ENCODE measurements around the gene LSMEM2.

The LSMEM2 gene

DNA sequence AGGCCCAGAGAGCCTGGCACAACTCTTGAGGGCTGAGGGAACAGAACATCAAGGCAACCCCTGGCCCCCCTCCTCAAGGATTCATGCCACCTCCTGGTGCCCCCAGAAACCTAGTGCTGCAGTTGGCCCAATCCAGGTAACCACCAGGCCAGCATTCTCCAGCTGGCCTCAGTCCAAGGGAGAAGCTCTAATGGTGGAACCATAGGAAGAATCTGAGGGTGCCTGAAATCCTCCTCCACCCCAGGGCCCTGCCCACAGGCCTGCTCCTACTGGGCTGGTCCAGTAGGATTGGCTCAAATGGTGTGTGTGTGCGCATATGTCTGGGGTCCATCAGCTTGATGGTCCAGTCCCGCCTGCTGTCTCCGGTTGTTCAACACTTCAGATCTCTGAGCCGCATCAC is 35.9 kb downstream of the LSMEM2 start:
- Histone ChIP-seq H3F3A (ENCODE audit: insufficient read depth) (peaks cover 4% of the 10 kb centered on the region; the same call in 1 of the 2 replicates), H3K79me2 (ENCODE audit: insufficient read depth, low read length) (no peaks in the 10 kb centered on the region), H3K27me3 (ENCODE audit: low read length) (no peaks in the 10 kb centered on the region), H3K9ac (ENCODE audit: low read length) (no peak overlapping the region), H3K4me3 (ENCODE audit: insufficient read depth, low read length, poor library complexity, severe bottlenecking) (no peak overlapping the region), H3K4me2 (ENCODE audit: low read depth, low read length, poor library complexity, severe bottlenecking) (no peak overlapping the region), H4K20me1 (ENCODE audit: low read depth, low read length) (no peaks in the 10 kb centered on the region), H3K9me3 (ENCODE audit: insufficient read depth, low read length) (0 out of 2 replicates have a peak, but pooled peaks cover 1% of the 10 kb centered on the region), H3K9me2 (replicated peaks; ENCODE audit: insufficient read depth, low read length) (no peaks in the 10 kb centered on the region), H2AFZ (ENCODE audit: low read depth, low read length, severe bottlenecking) (no peak overlapping the region), H3K27ac (ENCODE audit: low read depth, low read length) (no peak overlapping the region), H3K36me3 (ENCODE audit: low read length) (no peaks in the 10 kb centered on the region)
- no peak for TF ChIP-seq EZH2phosphoT487 (conservative IDR thresholded peaks at IDR 0.05; ENCODE audit: low read length)
- TF ChIP-seq, protein P1, sequence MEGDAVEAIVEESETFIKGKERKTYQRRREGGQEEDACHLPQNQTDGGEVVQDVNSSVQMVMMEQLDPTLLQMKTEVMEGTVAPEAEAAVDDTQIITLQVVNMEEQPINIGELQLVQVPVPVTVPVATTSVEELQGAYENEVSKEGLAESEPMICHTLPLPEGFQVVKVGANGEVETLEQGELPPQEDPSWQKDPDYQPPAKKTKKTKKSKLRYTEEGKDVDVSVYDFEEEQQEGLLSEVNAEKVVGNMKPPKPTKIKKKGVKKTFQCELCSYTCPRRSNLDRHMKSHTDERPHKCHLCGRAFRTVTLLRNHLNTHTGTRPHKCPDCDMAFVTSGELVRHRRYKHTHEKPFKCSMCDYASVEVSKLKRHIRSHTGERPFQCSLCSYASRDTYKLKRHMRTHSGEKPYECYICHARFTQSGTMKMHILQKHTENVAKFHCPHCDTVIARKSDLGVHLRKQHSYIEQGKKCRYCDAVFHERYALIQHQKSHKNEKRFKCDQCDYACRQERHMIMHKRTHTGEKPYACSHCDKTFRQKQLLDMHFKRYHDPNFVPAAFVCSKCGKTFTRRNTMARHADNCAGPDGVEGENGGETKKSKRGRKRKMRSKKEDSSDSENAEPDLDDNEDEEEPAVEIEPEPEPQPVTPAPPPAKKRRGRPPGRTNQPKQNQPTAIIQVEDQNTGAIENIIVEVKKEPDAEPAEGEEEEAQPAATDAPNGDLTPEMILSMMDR (IDR thresholded peaks at IDR 0.05; ENCODE audit: insufficient read depth, low read length, poor library complexity, severe bottlenecking): no peak

DNA sequence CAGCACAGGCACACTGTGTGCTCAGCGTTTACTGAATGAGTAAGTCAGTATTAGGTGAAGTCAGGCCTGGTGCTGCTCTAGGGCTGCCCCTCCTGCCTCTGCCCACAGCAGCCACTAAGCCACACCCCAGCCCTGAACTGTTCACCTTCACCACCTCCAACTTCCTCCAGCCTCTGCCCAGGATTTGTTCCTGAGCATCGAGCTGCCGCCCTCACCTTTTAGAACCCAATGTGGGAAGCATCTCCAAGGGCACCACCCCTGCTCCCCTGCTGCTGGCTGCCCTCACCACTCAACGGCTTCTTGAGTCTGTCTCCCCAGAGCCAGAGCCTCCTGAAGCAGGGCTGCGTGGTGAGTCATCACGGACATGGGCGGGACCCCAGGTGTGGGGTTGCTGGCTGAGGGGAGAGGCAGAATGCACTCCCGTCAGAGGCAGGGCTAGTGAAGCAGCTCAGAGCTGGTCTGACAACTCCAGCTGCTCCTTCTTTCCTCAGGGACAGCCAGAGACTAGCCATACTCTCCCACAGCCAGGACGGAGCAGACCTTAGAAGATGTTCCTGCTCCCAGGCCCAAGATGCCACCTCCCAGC is 37.9 kb downstream of the LSMEM2 start:
- Histone ChIP-seq H3F3A (ENCODE audit: insufficient read depth) (0 out of 2 replicates have a peak, but pooled peaks cover 3% of the 10 kb centered on the region), H3K9me2 (replicated peaks; ENCODE audit: insufficient read depth, low read length) (no peaks in the 10 kb centered on the region), H3K9ac (ENCODE audit: low read length) (no peak overlapping the region), H3K27me3 (ENCODE audit: low read length) (no peaks in the 10 kb centered on the region), H3K79me2 (ENCODE audit: insufficient read depth, low read length) (no peaks in the 10 kb centered on the region), H3K4me3 (ENCODE audit: insufficient read depth, low read length, poor library complexity, severe bottlenecking) (no peak overlapping the region), H4K20me1 (ENCODE audit: low read depth, low read length) (no peaks in the 10 kb centered on the region), H3K36me3 (ENCODE audit: low read length) (no peaks in the 10 kb centered on the region), H3K27ac (ENCODE audit: low read depth, low read length) (no peak overlapping the region), H2AFZ (ENCODE audit: low read depth, low read length, severe bottlenecking) (no peak overlapping the region), H3K9me3 (ENCODE audit: insufficient read depth, low read length) (no peaks in the 10 kb centered on the region), H3K4me2 (ENCODE audit: low read depth, low read length, poor library complexity, severe bottlenecking) (no peak overlapping the region)
- no peak for TF ChIP-seq EZH2phosphoT487 (conservative IDR thresholded peaks at IDR 0.05; ENCODE audit: low read length)
- TF ChIP-seq, protein P1 (IDR thresholded peaks at IDR 0.05; ENCODE audit: insufficient read depth, low read length, poor library complexity, severe bottlenecking): no peak

DNA sequence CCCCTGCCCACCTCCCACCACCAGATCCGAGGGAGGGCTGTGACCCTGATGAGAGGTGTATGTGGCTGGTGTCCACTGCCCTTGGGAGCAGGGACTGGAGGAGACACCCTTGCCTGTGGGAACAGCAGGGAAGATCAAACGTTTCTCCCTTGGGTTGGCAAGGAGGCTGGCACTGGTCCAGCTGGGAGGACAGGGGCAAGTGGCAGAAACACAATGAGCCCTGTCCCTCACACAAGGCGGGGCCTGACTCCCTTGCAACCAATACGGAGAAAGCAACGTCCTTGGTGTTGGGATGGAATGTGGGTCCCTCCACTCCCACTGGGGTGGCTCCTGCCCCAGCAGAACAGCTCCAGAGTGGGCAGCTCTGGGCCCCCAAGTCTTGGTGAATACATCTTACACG is 38.4 kb downstream of the LSMEM2 start:
- Histone ChIP-seq H3K36me3 (ENCODE audit: low read length) (no peaks in the 10 kb centered on the region), H3K79me2 (ENCODE audit: insufficient read depth, low read length) (no peaks in the 10 kb centered on the region), H3K4me3 (ENCODE audit: insufficient read depth, low read length, poor library complexity, severe bottlenecking) (no peak overlapping the region), H3K27me3 (ENCODE audit: low read length) (no peaks in the 10 kb centered on the region), H4K20me1 (ENCODE audit: low read depth, low read length) (no peaks in the 10 kb centered on the region), H3F3A (ENCODE audit: insufficient read depth) (0 out of 2 replicates have a peak, but pooled peaks cover 3% of the 10 kb centered on the region), H3K27ac (ENCODE audit: low read depth, low read length) (no peak overlapping the region), H2AFZ (ENCODE audit: low read depth, low read length, severe bottlenecking) (no peak overlapping the region), H3K9ac (ENCODE audit: low read length) (no peak overlapping the region), H3K9me2 (replicated peaks; ENCODE audit: insufficient read depth, low read length) (no peaks in the 10 kb centered on the region), H3K4me2 (ENCODE audit: low read depth, low read length, poor library complexity, severe bottlenecking) (no peak overlapping the region), H3K9me3 (ENCODE audit: insufficient read depth, low read length) (no peaks in the 10 kb centered on the region)
- TF ChIP-seq, protein P1 (IDR thresholded peaks at IDR 0.05; ENCODE audit: insufficient read depth, low read length, poor library complexity, severe bottlenecking): no peak
- no peak for TF ChIP-seq EZH2phosphoT487 (conservative IDR thresholded peaks at IDR 0.05; ENCODE audit: low read length)
